ENCODE results near the gene HABP2. TPM values are rescaled to one million over a fixed set of nuclear protein-coding genes. Genes with fewer than 3 reads are reported as not detected.

Gene HABP2
- polyA plus RNA-seq, 1 donor from 2014 or later = not detected

DNA sequence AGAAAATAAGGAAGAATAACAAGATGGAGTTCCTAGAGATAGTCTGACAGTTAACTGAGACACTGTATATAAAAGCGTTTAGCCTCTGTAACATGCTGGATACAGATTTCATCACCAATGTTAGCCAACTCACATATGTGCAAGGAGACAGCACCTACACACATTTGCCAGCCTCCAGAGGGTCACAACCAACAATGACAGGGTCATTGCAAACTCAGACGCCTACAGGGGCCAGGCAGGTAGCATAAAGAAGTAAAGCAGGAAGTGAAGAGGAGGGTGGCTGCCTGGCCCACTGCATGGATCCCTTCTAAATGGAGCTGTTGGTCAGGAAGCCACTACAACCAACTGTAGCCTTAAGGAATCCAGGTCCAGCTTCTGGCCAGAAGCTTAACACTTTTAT is 60.6 kb downstream of the HABP2 start:
- H3K4me2 ChIP-seq (ENCODE audit: low read length) = no peak overlapping the region
- no peak overlapping the region for H3K9ac ChIP-seq (ENCODE audit: low read length)
- H3K27me3 ChIP-seq (ENCODE audit: insufficient read depth, low read depth, low read length) = no peaks in the 10 kb centered on the region
- H3K9me3 ChIP-seq (ENCODE audit: low read length) = no peaks in the 10 kb centered on the region
- no peaks in the 10 kb centered on the region for H3K9me2 ChIP-seq (ENCODE audit: insufficient read depth, low read length)
- H3K36me3 ChIP-seq (ENCODE audit: insufficient read depth, low read length) = no peaks in the 10 kb centered on the region
- TF ChIP-seq SMC3 (conservative IDR thresholded peaks at IDR 0.05; ENCODE audit: poor library complexity) (no peak), MXI1 (conservative IDR thresholded peaks at IDR 0.05; ENCODE audit: poor library complexity, severe bottlenecking) (no peak), CTCF (IDR thresholded peaks at IDR 0.05; ENCODE audit: poor library complexity, severe bottlenecking) (no peak), RAD21 (conservative IDR thresholded peaks at IDR 0.05) (no peak), POLR2AphosphoS5 (IDR thresholded peaks at IDR 0.05) (no peak), TAF1 (IDR thresholded peaks at IDR 0.05; ENCODE audit: low read depth) (no peak), EZH2 (IDR thresholded peaks at IDR 0.05; ENCODE audit: borderline replicate concordance, insufficient read depth, low read length, poor library complexity, severe bottlenecking) (no peak), REST (IDR thresholded peaks at IDR 0.05; ENCODE audit: borderline replicate concordance) (no peak), EP300 (conservative IDR thresholded peaks at IDR 0.05; ENCODE audit: poor library complexity, severe bottlenecking) (no peak)
- no peaks in the 10 kb centered on the region for H4K20me1 ChIP-seq (ENCODE audit: insufficient read depth)
- H3K27ac ChIP-seq (ENCODE audit: low read length) = no peak overlapping the region
- H3F3A ChIP-seq (ENCODE audit: insufficient read depth, low read length, poor library complexity, severe bottlenecking) = no peaks in the 10 kb centered on the region
- no peaks in the 10 kb centered on the region for H3K79me2 ChIP-seq (replicated peaks; ENCODE audit: insufficient read depth, low read length)
- H3K4me3 ChIP-seq (ENCODE audit: low read length) = no peak overlapping the region
- H2AFZ ChIP-seq (ENCODE audit: low read depth, low read length) = no peak overlapping the region

GRCh38 chr10:113613977-113614690 is 61.3 kb downstream of the HABP2 start:
- Histone ChIP-seq H3K79me2 (replicated peaks; ENCODE audit: insufficient read depth, low read length) (no peaks in the 10 kb centered on the region), H3K27ac (ENCODE audit: low read length) (no peak overlapping the region), H4K20me1 (ENCODE audit: insufficient read depth) (no peaks in the 10 kb centered on the region), H3K36me3 (ENCODE audit: insufficient read depth, low read length) (no peaks in the 10 kb centered on the region), H3K4me3 (ENCODE audit: low read length) (no peak overlapping the region), H3K27me3 (ENCODE audit: insufficient read depth, low read depth, low read length) (no peaks in the 10 kb centered on the region), H3K9ac (ENCODE audit: low read length) (no peak overlapping the region), H3K9me3 (ENCODE audit: low read length) (no peaks in the 10 kb centered on the region), H3K4me2 (ENCODE audit: low read length) (no peak overlapping the region), H2AFZ (ENCODE audit: low read depth, low read length) (no peak overlapping the region), H3K9me2 (ENCODE audit: insufficient read depth, low read length) (no peaks in the 10 kb centered on the region), H3F3A (ENCODE audit: insufficient read depth, low read length, poor library complexity, severe bottlenecking) (no peaks in the 10 kb centered on the region)
- TF ChIP-seq POLR2AphosphoS5 (IDR thresholded peaks at IDR 0.05) (no peak), MXI1 (conservative IDR thresholded peaks at IDR 0.05; ENCODE audit: poor library complexity, severe bottlenecking) (no peak), RAD21 (conservative IDR thresholded peaks at IDR 0.05) (no peak)
